IMR-90 (cell line): ENCODE measurements around the gene PSMD8.

Experiments used
- MXI1 ChIP-seq: IDR thresholded peaks from 2 replicates; pipeline ENCODE4 v1.6.1; 2012; ENCODE audit warnings: low read depth, mild to moderate bottlenecking, low read length, moderate library complexity, borderline replicate concordance
- RCOR1 ChIP-seq: IDR thresholded peaks from 2 replicates; pipeline ENCODE4 v1.6.1; 2012; ENCODE audit warnings: mild to moderate bottlenecking, low read length, improper control_type of control experiment; ENCODE audit not compliant: insufficient replicate concordance
- SMC3 ChIP-seq: fragments of 150-350 bp; IDR thresholded peaks from 2 replicates; pipeline ENCODE4 v1.6.1; 2016; ENCODE audit warnings: low read depth, mild to moderate bottlenecking, antibody characterized with exemption, low read length, moderate library complexity

- TF ChIP-seq MXI1 (no peak), SMC3 (no peak), RCOR1 (no peak)
Measured at GRCh38 chr19:38412491-38412890, 38.1 kb downstream of the PSMD8 start.
